Vagina (tissue), 2 donors: ENCODE data around the gene SORL1-AS1.
A peak's percentile ranks its signal among the peaks of the same experiment; 100 is the strongest.

Source experiments
- DNase-seq, 2 donors: peaks; one replicate each; pipeline ENCODE4 v3.0.0-alpha.2; 2017; ENCODE audit errors: extremely low spot score in 2 of 2
- H3K27ac ChIP-seq: fragments of 200-600 bp; sonication (generic); one replicate; pipeline ENCODE4 v1.5.1; 2019
- H3K27me3 ChIP-seq: fragments of 200-600 bp; sonication (generic); one replicate; pipeline ENCODE4 v1.5.1; 2019
- H3K36me3 ChIP-seq, 2 donors: fragments of 200-600 bp; sonication (generic); one replicate each; pipeline ENCODE4 v1.5.1; 2017 to 2019
- H3K4me1 ChIP-seq: fragments of 200-600 bp; sonication (generic); one replicate; pipeline ENCODE4 v1.5.1; 2019
- H3K4me3 ChIP-seq, 2 donors: fragments of 200-600 bp; sonication (generic); 1 replicate in 1 of 2; 2 replicates in 1 of 2; pipeline ENCODE4 v1.5.1; 2016 to 2019
- H3K9me3 ChIP-seq: fragments of 200-600 bp; sonication (generic); one replicate; pipeline ENCODE4 v1.5.1; 2019
- POLR2A ChIP-seq, 2 donors: fragments of 450-650 bp; IDR thresholded peaks; one replicate each; pipeline ENCODE4 v1.6.1; 2017; ENCODE audit warnings: antibody characterized with exemption in 2 of 2, mild to moderate bottlenecking in 2 of 2, moderate library complexity in 2 of 2
- POLR2AphosphoS5 ChIP-seq, 2 donors: sonication (generic); formaldehyde crosslinking; IDR thresholded peaks; one replicate each; pipeline ENCODE4 v1.9.0; 2017; ENCODE audit warnings: antibody characterized with exemption in 2 of 2, mild to moderate bottlenecking in 2 of 2, low read depth in 1 of 2; ENCODE audit not compliant: insufficient read depth in 1 of 2
- intact Hi-C: fragments of 100-400 bp; cut with DNase I; formaldehyde crosslinking; loops from one replicate; pipeline ENCODE4 v1.15.1; 2023
- TF ChIP-seq, protein P1 (sequence below), 3 experiments: fragments of 450-650 bp in 2 of 3; fragments of 200-600 bp in 1 of 3; sonication (generic) in 1 of 3; IDR thresholded peaks; one replicate each; pipeline ENCODE4 v1.5.1; 2017 to 2019; ENCODE audit warnings: antibody characterized with exemption in 3 of 3, mild to moderate bottlenecking in 2 of 3, moderate library complexity in 2 of 3

Gene SORL1-AS1

DNA sequence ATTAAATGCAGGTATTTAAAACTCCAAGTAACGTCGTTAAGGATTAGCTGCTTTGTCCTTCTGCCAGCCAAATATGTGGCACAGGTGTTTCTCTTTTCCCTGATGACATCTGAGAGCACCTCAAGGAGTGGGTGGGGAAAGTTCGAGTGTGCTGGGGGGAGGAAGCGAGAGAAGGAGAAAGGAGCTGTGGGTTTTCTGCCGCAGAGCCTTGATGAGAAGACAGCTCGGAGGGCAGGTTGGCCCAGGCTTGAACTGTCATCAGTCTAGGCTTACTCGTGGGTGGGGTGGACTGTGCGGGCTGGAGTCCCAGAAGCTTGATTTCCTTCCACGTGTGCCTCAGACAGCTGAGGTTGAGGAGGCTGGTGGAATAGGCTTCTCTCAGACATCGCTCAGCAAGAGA lies 15.2 kb upstream of the SORL1-AS1 start:
- H3K27ac ChIP-seq: peak overlapping the region; percentile 82
- intact Hi-C loops: no loop called here
- TF ChIP-seq, protein P1, sequence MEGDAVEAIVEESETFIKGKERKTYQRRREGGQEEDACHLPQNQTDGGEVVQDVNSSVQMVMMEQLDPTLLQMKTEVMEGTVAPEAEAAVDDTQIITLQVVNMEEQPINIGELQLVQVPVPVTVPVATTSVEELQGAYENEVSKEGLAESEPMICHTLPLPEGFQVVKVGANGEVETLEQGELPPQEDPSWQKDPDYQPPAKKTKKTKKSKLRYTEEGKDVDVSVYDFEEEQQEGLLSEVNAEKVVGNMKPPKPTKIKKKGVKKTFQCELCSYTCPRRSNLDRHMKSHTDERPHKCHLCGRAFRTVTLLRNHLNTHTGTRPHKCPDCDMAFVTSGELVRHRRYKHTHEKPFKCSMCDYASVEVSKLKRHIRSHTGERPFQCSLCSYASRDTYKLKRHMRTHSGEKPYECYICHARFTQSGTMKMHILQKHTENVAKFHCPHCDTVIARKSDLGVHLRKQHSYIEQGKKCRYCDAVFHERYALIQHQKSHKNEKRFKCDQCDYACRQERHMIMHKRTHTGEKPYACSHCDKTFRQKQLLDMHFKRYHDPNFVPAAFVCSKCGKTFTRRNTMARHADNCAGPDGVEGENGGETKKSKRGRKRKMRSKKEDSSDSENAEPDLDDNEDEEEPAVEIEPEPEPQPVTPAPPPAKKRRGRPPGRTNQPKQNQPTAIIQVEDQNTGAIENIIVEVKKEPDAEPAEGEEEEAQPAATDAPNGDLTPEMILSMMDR (IDR thresholded peaks at IDR 0.05): no peak
- TF ChIP-seq POLR2A (IDR thresholded peaks at IDR 0.05) (no peak), POLR2AphosphoS5 (IDR thresholded peaks at IDR 0.05; ENCODE audit: insufficient read depth in 1 of 2, low read depth in 1 of 2) (no peak)
- no peak for DNase-seq
- H3K36me3 ChIP-seq: no peaks in the 10 kb centered on the region
- H3K4me3 ChIP-seq: peak overlapping the region in 1 of 2 donors; percentile 6
- H3K27me3 ChIP-seq: no peaks in the 10 kb centered on the region
- no peaks in the 10 kb centered on the region for H3K9me3 ChIP-seq
- H3K4me1 ChIP-seq: peaks cover 49% of the 10 kb centered on the region

DNA sequence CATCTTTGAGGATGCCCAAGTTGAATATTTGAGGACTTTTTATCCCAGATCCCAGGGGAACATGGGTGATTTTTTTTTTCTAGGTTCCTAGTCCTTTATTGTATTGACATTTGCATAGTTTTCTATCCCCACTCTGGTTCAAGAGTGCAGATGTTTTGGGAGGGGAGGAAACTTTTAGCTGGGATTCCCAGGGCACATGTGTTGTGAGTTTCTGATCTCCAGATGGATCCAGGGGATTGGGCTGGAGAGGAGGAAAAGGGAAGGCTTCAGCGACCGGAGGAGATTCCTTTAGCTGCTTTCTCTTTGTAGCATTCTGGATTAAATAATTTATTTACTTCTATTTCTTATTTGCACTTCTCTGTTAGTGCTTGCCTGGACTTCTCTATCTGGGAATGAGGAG lies 14.7 kb upstream of the SORL1-AS1 start:
- intact Hi-C loops: no loop called here
- Histone ChIP-seq H3K4me1 (peaks cover 49% of the 10 kb centered on the region), H3K27me3 (no peaks in the 10 kb centered on the region), H3K36me3 (no peaks in the 10 kb centered on the region), H3K27ac (peak overlapping the region; percentile 82), H3K9me3 (no peaks in the 10 kb centered on the region), H3K4me3 (peak overlapping the region in 1 of 2 donors; percentile 6)
- TF ChIP-seq POLR2AphosphoS5 (IDR thresholded peaks at IDR 0.05; ENCODE audit: insufficient read depth in 1 of 2, low read depth in 1 of 2) (no peak), POLR2A (IDR thresholded peaks at IDR 0.05) (no peak)
- TF ChIP-seq, protein P1 (IDR thresholded peaks at IDR 0.05): no peak
- no peak for DNase-seq

DNA sequence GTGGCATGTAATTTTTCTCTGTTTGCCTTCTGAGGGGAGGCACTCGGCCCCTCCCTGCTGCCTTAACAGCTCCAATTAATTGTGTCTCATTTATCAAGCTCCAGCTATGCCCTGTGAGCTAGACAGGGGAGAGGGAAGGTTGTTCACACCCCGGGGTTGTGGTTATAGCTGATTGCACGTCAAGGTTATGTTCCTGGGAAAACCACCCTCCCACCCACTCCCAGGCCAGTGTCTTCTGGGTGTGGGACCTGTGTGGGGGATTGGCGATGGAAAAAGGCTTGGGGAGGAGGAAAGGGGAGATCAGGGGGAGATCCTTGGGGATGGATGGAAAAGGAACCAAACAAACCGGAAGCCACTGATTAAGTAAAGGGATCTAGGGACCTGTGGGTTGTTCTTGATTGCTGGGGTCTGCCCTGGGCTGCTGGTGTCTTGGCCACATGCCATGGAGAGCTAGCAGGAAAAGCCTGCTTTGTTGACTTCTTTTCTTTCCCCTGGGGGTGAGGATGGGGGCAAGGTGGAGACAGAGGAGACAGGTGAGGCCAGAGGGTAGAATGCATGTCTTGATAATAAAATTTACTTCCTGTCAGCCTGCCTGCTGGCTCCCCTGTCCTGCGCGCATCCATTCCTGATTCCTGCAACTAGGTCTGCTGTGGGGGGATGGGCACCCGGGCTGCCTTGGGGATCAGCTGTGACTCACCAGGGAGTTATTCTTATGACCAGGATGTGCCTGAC lies 13.5 kb upstream of the SORL1-AS1 start:
- intact Hi-C loops: no loop called here
- H3K4me1 ChIP-seq: peaks cover 49% of the 10 kb centered on the region

DNA sequence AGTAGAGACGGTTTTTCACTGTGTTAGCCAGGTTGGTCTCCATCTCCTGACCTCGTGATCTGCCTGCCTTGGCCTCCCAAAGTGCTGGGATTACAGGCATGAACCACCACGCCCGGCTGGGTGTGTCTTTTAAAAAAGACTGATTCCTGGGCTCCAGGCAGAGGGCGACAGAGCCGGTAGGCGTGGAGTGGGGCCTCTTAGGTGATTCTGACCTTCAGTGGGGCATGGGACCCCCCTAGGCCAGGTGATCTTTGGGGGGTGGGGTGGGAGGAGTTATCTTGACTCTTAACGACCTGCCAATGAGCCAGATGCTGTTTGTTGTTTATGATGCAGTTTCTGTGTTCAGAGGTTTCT lies 12.9 kb upstream of the SORL1-AS1 start:
- H3K27me3 ChIP-seq: no peaks in the 10 kb centered on the region
- intact Hi-C loops: no loop called here
- peak overlapping the region; percentile 82 for H3K27ac ChIP-seq
- H3K4me3 ChIP-seq: no peak overlapping the region
- H3K4me1 ChIP-seq: peaks cover 49% of the 10 kb centered on the region
- no peak for DNase-seq
- no peaks in the 10 kb centered on the region for H3K9me3 ChIP-seq
- no peak for TF ChIP-seq POLR2AphosphoS5 (IDR thresholded peaks at IDR 0.05; ENCODE audit: insufficient read depth in 1 of 2, low read depth in 1 of 2)
- TF ChIP-seq, protein P1 (IDR thresholded peaks at IDR 0.05): no peak
- no peak for TF ChIP-seq POLR2A (IDR thresholded peaks at IDR 0.05)
- no peaks in the 10 kb centered on the region for H3K36me3 ChIP-seq

More for the DNA sequence above, 13.5 kb upstream of the SORL1-AS1 start:
- peak in 1 of 2 donors; percentile 96 for DNase-seq
- TF ChIP-seq, protein P1 (IDR thresholded peaks at IDR 0.05): no peak
- TF ChIP-seq POLR2AphosphoS5 (IDR thresholded peaks at IDR 0.05; ENCODE audit: insufficient read depth in 1 of 2, low read depth in 1 of 2): peak; percentile 75 to 90
- Histone ChIP-seq H3K4me3 (no peak overlapping the region), H3K9me3 (no peaks in the 10 kb centered on the region), H3K27ac (peak overlapping the region; percentile 82), H3K36me3 (no peaks in the 10 kb centered on the region), H3K27me3 (no peaks in the 10 kb centered on the region)

DNA sequence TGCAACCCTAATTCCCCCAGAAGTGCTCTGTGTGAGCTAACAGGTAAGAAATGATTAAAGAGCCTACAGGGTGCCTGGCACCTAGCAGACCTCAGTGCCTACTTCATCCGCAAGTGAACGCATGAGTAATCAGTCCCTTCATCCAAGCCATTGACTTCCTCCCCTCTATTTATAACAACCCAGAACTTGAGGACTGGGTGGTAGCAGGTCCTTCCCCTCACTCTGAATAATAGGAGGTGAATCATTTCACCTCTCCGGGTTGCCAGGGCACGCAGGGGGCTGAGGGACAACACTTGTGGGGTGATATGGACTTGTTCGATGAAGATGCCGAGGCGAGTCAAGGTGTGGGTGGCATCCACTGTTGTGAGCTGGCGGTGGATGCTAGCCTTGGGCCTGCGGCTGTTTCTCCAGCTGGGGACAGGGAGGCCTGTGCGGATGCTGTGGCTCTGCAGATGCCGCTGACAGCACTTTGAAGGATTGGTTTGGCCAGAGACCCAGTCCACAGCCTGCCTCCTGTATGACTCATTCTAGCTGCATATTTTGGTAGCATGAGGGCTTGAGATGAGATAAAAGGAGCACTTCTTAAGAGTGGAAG lies 11.7 kb upstream of the SORL1-AS1 start:
- Histone ChIP-seq H3K9me3 (no peaks in the 10 kb centered on the region), H3K4me1 (peaks cover 49% of the 10 kb centered on the region), H3K27ac (peak overlapping the region; percentile 82), H3K27me3 (no peaks in the 10 kb centered on the region), H3K36me3 (no peaks in the 10 kb centered on the region), H3K4me3 (no peak overlapping the region)
- TF ChIP-seq, protein P1 (IDR thresholded peaks at IDR 0.05): no peak
- TF ChIP-seq POLR2AphosphoS5 (IDR thresholded peaks at IDR 0.05; ENCODE audit: insufficient read depth in 1 of 2, low read depth in 1 of 2): peak; percentile 29 to 73
- TF ChIP-seq POLR2A (IDR thresholded peaks at IDR 0.05): no peak
- intact Hi-C loops: no loop called here
- no peak for DNase-seq
